ENCODE data around the gene KCNH1.

KCNH1 gene

GRCh38 chr1:211036381-211037060, 97.4 kb downstream of the KCNH1 start:
- H3K4me3 ChIP-seq (ENCODE audit: low read depth, low read length) = no peak overlapping the region

DNA sequence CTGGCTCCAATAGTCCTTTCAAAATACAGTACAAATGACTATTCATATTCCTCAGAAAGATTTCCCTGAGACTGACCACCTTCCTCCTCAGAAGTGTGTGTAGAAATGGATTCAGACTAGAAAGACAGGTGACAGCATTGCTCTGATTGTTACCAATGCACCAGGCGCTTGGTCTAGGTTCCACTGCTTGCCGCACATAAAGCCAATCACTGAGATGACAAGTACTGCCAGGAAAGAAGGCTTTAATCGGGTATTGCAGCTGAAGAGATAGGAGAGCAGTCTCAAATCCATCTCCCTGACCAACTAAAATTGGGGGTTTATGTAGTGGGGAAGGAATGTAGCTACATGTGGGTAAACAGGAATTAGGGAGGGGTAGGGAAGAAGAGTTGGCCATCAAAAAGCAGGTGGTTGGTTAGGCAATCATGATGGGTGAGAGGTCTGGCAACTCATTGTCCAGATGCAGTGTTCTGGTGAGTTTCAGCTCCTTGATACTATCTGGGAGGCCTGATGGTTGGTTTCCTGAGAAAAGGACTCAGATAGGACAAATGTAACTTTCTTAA, 98.0 kb downstream of the KCNH1 start:
- TF ChIP-seq, protein P1, sequence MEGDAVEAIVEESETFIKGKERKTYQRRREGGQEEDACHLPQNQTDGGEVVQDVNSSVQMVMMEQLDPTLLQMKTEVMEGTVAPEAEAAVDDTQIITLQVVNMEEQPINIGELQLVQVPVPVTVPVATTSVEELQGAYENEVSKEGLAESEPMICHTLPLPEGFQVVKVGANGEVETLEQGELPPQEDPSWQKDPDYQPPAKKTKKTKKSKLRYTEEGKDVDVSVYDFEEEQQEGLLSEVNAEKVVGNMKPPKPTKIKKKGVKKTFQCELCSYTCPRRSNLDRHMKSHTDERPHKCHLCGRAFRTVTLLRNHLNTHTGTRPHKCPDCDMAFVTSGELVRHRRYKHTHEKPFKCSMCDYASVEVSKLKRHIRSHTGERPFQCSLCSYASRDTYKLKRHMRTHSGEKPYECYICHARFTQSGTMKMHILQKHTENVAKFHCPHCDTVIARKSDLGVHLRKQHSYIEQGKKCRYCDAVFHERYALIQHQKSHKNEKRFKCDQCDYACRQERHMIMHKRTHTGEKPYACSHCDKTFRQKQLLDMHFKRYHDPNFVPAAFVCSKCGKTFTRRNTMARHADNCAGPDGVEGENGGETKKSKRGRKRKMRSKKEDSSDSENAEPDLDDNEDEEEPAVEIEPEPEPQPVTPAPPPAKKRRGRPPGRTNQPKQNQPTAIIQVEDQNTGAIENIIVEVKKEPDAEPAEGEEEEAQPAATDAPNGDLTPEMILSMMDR (IDR thresholded peaks at IDR 0.05; ENCODE audit: control insufficient read depth, extremely low read depth, insufficient read depth) = no peak
- DNase-seq (ENCODE audit: low read depth) = no peak
- no peak overlapping the region for H3K4me3 ChIP-seq (ENCODE audit: low read depth, low read length)

More at GRCh38 chr1:211036381-211037060, 97.4 kb downstream of the KCNH1 start:
- TF ChIP-seq, protein P1 (IDR thresholded peaks at IDR 0.05; ENCODE audit: control insufficient read depth, extremely low read depth, insufficient read depth) = no peak
- no peak for DNase-seq (ENCODE audit: low read depth)

DNA sequence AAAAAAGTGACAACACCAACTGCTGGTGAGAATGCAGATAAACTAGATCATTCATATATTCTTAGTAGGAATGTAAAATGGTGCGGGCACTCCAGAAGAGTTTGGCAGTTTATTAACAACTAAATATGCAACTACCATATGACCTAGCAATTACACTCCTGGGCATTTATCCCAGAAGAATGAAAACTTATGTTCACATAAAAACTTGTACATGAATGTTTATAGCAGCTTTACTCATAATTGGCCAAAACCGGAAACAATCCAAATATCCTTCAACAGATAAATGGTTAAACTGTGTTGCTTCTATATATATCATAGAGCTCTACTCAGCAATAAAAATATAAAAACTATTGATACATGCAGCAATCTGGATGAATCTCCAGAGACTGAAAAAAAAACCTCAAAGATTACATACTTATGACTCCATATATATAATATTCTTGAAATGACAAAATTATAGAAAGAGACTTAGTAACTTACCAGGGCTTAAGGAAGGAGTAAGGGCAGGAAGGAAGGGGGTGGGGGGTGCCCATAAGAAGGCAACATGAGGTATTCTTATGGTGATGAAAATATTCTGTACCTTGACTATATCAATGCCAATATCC, 99.9 kb downstream of the KCNH1 start:
- H3K4me3 ChIP-seq (ENCODE audit: low read depth, low read length) = no peak overlapping the region
- DNase-seq (ENCODE audit: low read depth) = no peak
- TF ChIP-seq, protein P1 (IDR thresholded peaks at IDR 0.05; ENCODE audit: control insufficient read depth, extremely low read depth, insufficient read depth) = no peak

DNA sequence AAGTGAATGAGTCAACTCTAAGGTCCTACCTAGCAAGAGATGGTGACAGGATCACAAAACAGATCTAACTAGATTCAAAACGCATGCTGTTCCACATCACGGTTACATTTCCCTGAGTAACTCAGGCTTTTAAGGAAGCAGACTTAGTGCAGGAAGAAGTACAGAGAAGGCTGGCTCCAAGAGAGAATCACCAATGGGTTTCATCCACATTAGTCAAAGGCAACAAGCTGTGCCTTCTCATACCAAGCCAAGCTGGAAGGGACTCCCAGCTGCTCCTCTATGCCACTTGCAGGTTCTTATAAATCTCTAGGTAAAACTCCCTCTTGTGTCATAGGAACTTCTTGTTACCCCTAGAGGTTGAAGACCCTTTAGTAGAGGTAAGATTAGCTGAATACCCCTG, 109.0 kb downstream of the KCNH1 start:
- TF ChIP-seq, protein P1 (IDR thresholded peaks at IDR 0.05; ENCODE audit: control insufficient read depth, extremely low read depth, insufficient read depth) = no peak
- no peak overlapping the region for H3K4me3 ChIP-seq (ENCODE audit: low read depth, low read length)
- DNase-seq (ENCODE audit: low read depth) = no peak

GRCh38 chr1:211019266-211019665, 114.7 kb downstream of the KCNH1 start:
- H3K4me3 ChIP-seq (ENCODE audit: low read depth, low read length) = no peak overlapping the region
- TF ChIP-seq, protein P1 (IDR thresholded peaks at IDR 0.05; ENCODE audit: control insufficient read depth, extremely low read depth, insufficient read depth) = no peak
- no peak for DNase-seq (ENCODE audit: low read depth)

DNA sequence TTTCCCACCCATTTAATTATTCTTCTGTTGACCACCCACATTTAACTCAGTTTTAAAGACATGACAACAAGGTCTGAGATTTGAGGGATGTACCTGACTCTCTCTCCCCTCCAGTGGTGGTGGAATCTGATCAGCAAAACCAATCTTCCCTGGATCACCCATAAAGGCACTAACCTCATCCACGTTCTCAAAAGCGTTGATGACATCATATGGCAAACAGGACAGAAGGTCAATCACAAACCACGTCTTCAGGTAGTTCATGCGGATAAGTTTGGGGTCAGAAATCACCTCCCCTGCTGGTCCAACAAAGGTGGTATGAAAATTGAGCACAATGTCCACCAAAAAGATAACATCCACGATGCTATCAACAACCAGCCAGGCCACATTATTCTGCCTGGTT, 115.3 kb downstream of the KCNH1 start:
- no peak overlapping the region for H3K4me3 ChIP-seq (ENCODE audit: low read depth, low read length)
- no peak for DNase-seq (ENCODE audit: low read depth)
- TF ChIP-seq, protein P1 (IDR thresholded peaks at IDR 0.05; ENCODE audit: control insufficient read depth, extremely low read depth, insufficient read depth) = no peak

All from LNCaP clone FGC (cell line).